Loucy (cell line): ENCODE measurements around the gene RAP1GAP2.

Source experiments
- H2AFZ ChIP-seq: fragments of 200-600 bp; sonication (generic); 2 replicates; pipeline ENCODE4 v1.6.0; 2016; ENCODE audit warnings: antibody characterized with exemption, mild to moderate bottlenecking, low read length, moderate library complexity
- H3F3A ChIP-seq: fragments of 200-600 bp; 2 replicates; pipeline ENCODE4 v1.6.0; 2016; ENCODE audit warnings: antibody characterized with exemption, low read depth, mild to moderate bottlenecking
- H3K27me3 ChIP-seq: fragments of 200-600 bp; sonication (generic); 2 replicates; pipeline ENCODE4 v1.6.1; 2014; ENCODE audit warnings: low read length, mild to moderate bottlenecking; ENCODE audit not compliant: insufficient read depth, poor library complexity, severe bottlenecking
- H3K36me3 ChIP-seq: fragments of 200-600 bp; sonication (generic); 2 replicates; pipeline ENCODE4 v1.6.1; 2016; ENCODE audit warnings: low read length; ENCODE audit not compliant: insufficient read depth
- H3K4me1 ChIP-seq: fragments of 200-600 bp; sonication (generic); 2 replicates; pipeline ENCODE4 v1.5.1; 2014; ENCODE audit warnings: low read length, mild to moderate bottlenecking; ENCODE audit not compliant: insufficient read depth, poor library complexity, severe bottlenecking
- H3K4me2 ChIP-seq: fragments of 200-600 bp; sonication (generic); 2 replicates; pipeline ENCODE4 v1.6.0; 2014; ENCODE audit warnings: antibody characterized with exemption, low read length, low read depth, mild to moderate bottlenecking; ENCODE audit not compliant: poor library complexity, severe bottlenecking
- H3K4me3 ChIP-seq: fragments of 200-600 bp; sonication (generic); 2 replicates; pipeline ENCODE4 v1.5.1; 2014; ENCODE audit warnings: low read length, mild to moderate bottlenecking, mixed read lengths; ENCODE audit not compliant: poor library complexity, severe bottlenecking
- H3K79me2 ChIP-seq: fragments of 200-600 bp; sonication (generic); 2 replicates; pipeline ENCODE4 v1.6.1; 2014; ENCODE audit warnings: low read length; ENCODE audit not compliant: insufficient read depth
- H3K9ac ChIP-seq: fragments of 200-600 bp; sonication (generic); 2 replicates; pipeline ENCODE4 v1.6.0; 2014; ENCODE audit warnings: mild to moderate bottlenecking, low read depth, low read length, moderate library complexity; ENCODE audit not compliant: poor library complexity, severe bottlenecking
- H3K9me2 ChIP-seq: fragments of 200-600 bp; sonication (generic); replicated peaks from 2 replicates; pipeline ENCODE4 v1.6.1; 2016; ENCODE audit warnings: low read depth, low read length, mixed read lengths
- H3K9me3 ChIP-seq: fragments of 200-600 bp; sonication (generic); 2 replicates; pipeline ENCODE4 v1.6.1; 2014; ENCODE audit warnings: mild to moderate bottlenecking, antibody characterized with exemption, low read length, low read depth; ENCODE audit not compliant: insufficient read depth
- H4K20me1 ChIP-seq: fragments of 200-600 bp; sonication (generic); 2 replicates; pipeline ENCODE4 v1.6.0; 2014; ENCODE audit warnings: antibody characterized with exemption, low read length, mild to moderate bottlenecking; ENCODE audit not compliant: insufficient read depth, poor library complexity, severe bottlenecking
- EZH2phosphoT487 ChIP-seq: fragments of 200-600 bp; IDR thresholded peaks from 2 replicates; pipeline ENCODE4 v1.6.1; 2018; ENCODE audit warnings: antibody characterized with exemption, mild to moderate bottlenecking, moderate library complexity, borderline replicate concordance
- TF ChIP-seq, protein P1 (sequence below): fragments of 200-600 bp; sonication (generic); conservative IDR thresholded peaks from 2 replicates; pipeline ENCODE4 v1.5.1; 2014; ENCODE audit warnings: mild to moderate bottlenecking, antibody characterized with exemption, low read length

RAP1GAP2 gene

GRCh38 chr17:2776589-2777241 is 19.5 kb upstream of the RAP1GAP2 start:
- H3F3A ChIP-seq, result no peaks in the 10 kb centered on the region
- H3K9me2 ChIP-seq, result no peaks in the 10 kb centered on the region
- H3K4me2 ChIP-seq, result peak overlapping the region; percentile 94
- H3K4me1 ChIP-seq, result peaks cover 24% of the 10 kb centered on the region
- peak overlapping the region; percentile 66 for H3K9ac ChIP-seq
- H4K20me1 ChIP-seq, result no peaks in the 10 kb centered on the region
- H3K9me3 ChIP-seq, result no peaks in the 10 kb centered on the region
- H2AFZ ChIP-seq, result peak overlapping the region; percentile 97
- no peaks in the 10 kb centered on the region; the same call in 1 of the 2 replicates for H3K79me2 ChIP-seq
- no peaks in the 10 kb centered on the region for H3K36me3 ChIP-seq
- H3K4me3 ChIP-seq, result peak overlapping the region; percentile 88
- TF ChIP-seq, protein P1, sequence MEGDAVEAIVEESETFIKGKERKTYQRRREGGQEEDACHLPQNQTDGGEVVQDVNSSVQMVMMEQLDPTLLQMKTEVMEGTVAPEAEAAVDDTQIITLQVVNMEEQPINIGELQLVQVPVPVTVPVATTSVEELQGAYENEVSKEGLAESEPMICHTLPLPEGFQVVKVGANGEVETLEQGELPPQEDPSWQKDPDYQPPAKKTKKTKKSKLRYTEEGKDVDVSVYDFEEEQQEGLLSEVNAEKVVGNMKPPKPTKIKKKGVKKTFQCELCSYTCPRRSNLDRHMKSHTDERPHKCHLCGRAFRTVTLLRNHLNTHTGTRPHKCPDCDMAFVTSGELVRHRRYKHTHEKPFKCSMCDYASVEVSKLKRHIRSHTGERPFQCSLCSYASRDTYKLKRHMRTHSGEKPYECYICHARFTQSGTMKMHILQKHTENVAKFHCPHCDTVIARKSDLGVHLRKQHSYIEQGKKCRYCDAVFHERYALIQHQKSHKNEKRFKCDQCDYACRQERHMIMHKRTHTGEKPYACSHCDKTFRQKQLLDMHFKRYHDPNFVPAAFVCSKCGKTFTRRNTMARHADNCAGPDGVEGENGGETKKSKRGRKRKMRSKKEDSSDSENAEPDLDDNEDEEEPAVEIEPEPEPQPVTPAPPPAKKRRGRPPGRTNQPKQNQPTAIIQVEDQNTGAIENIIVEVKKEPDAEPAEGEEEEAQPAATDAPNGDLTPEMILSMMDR, result no peak
- TF ChIP-seq EZH2phosphoT487, result no peak
- no peaks in the 10 kb centered on the region for H3K27me3 ChIP-seq

- peaks cover 29% of the 10 kb centered on the region for H3K4me1 ChIP-seq
- peak overlapping the region; percentile 59 for H3K9ac ChIP-seq
These were observed 18.9 kb upstream of the RAP1GAP2 start for GRCh38 chr17:2777242-2777867.

GRCh38 chr17:2778489-2778888 is 17.7 kb upstream of the RAP1GAP2 start:
- Histone ChIP-seq H3F3A (no peaks in the 10 kb centered on the region), H4K20me1 (no peaks in the 10 kb centered on the region), H3K79me2 (no peaks in the 10 kb centered on the region; the same call in 1 of the 2 replicates), H2AFZ (no peak overlapping the region), H3K9me2 (no peaks in the 10 kb centered on the region), H3K4me3 (no peak overlapping the region), H3K9me3 (no peaks in the 10 kb centered on the region), H3K4me2 (no peak overlapping the region), H3K27me3 (no peaks in the 10 kb centered on the region), H3K36me3 (no peaks in the 10 kb centered on the region), H3K9ac (no peak overlapping the region), H3K4me1 (peaks cover 29% of the 10 kb centered on the region)
- TF ChIP-seq EZH2phosphoT487, result no peak
- TF ChIP-seq, protein P1, result no peak

More at GRCh38 chr17:2777242-2777867, 18.9 kb upstream of the RAP1GAP2 start:
- Histone ChIP-seq H2AFZ (peak overlapping the region; percentile 97), H3K79me2 (no peaks in the 10 kb centered on the region; the same call in 1 of the 2 replicates), H3K9me2 (no peaks in the 10 kb centered on the region), H4K20me1 (no peaks in the 10 kb centered on the region), H3K27me3 (no peaks in the 10 kb centered on the region), H3F3A (no peaks in the 10 kb centered on the region), H3K36me3 (no peaks in the 10 kb centered on the region), H3K9me3 (no peaks in the 10 kb centered on the region), H3K4me2 (peak overlapping the region; percentile 94), H3K4me3 (peak overlapping the region; percentile 88)
- TF ChIP-seq EZH2phosphoT487, result no peak
- TF ChIP-seq, protein P1, result peak; percentile 38
